Keratinocyte (primary cell): Measurements from ENCODE around the gene COPG1. TPM values are rescaled to one million over a fixed set of nuclear protein-coding genes. Genes with fewer than 3 reads are reported as not detected.
A peak's percentile ranks its signal among the peaks of the same experiment; 100 is the strongest.

ENCODE experiments used
- DNase-seq: peaks from one replicate; pipeline ENCODE4 v3.0.0-alpha.2; 2011; ENCODE audit warnings: low read depth, missing footprints, low spot score
- FAIRE-seq: peaks from 2 replicates; lab custom pipeline; 2011; peaks lifted over from hg19 to GRCh38; lab: Jason Lieb, UNC
- H2AFZ ChIP-seq: 2 replicates; pipeline ENCODE4 v1.6.0; 2012; ENCODE audit warnings: low read length, control low read depth, inconsistent platforms; ENCODE audit not compliant: control insufficient read depth
- H3K27ac ChIP-seq: 2 replicates; pipeline ENCODE4 v1.5.1; 2011; ENCODE audit warnings: low read length; ENCODE audit not compliant: control insufficient read depth, insufficient read depth
- H3K27me3 ChIP-seq: 3 replicates; pipeline ENCODE4 v1.6.0; 2011; ENCODE audit warnings: low read length; ENCODE audit not compliant: control insufficient read depth, insufficient read depth; ENCODE audit errors: extremely low read depth
- H3K36me3 ChIP-seq, 2 experiments: 2 replicates in 1 of 2; 3 replicates in 1 of 2; pipeline ENCODE4 v1.5.1; 2011; ENCODE audit warnings: low read length in 2 of 2, mild to moderate bottlenecking in 1 of 2; ENCODE audit not compliant: control insufficient read depth in 2 of 2, insufficient read depth in 2 of 2; ENCODE audit errors: extremely low read depth in 1 of 2
- H3K4me1 ChIP-seq: 3 replicates; pipeline ENCODE4 v1.5.1; 2011; ENCODE audit warnings: low read length; ENCODE audit not compliant: control insufficient read depth, insufficient read depth; ENCODE audit errors: extremely low read depth
- H3K4me2 ChIP-seq: 3 replicates; pipeline ENCODE4 v1.6.0; 2011; ENCODE audit warnings: low read depth, low read length; ENCODE audit not compliant: control insufficient read depth, insufficient read depth; ENCODE audit errors: extremely low read depth
- H3K4me3 ChIP-seq, 3 experiments: fragments of 200-600 bp in 1 of 3; sonication (generic) in 1 of 3; 2 replicates in 2 of 3; 3 replicates in 1 of 3; pipeline ENCODE4 v1.5.1; 2011 to 2016; ENCODE audit warnings: low read length in 3 of 3, mild to moderate bottlenecking in 3 of 3, control low read depth in 2 of 3, inconsistent platforms in 1 of 3, low read depth in 1 of 3, mixed read lengths in 1 of 3, mixed run types in 1 of 3, moderate library complexity in 1 of 3; ENCODE audit not compliant: control insufficient read depth in 2 of 3, insufficient read depth in 2 of 3; ENCODE audit errors: extremely low read depth in 1 of 3
- H3K79me2 ChIP-seq: 2 replicates; pipeline ENCODE4 v1.6.0; 2012; ENCODE audit warnings: low read length; ENCODE audit not compliant: control insufficient read depth, insufficient read depth
- H3K9ac ChIP-seq: 3 replicates; pipeline ENCODE4 v1.6.0; 2011; ENCODE audit warnings: low read length; ENCODE audit not compliant: control insufficient read depth, insufficient read depth; ENCODE audit errors: extremely low read depth
- H3K9me1 ChIP-seq: 3 replicates; pipeline ENCODE4 v1.6.0; 2011; ENCODE audit warnings: low read length; ENCODE audit not compliant: control insufficient read depth, insufficient read depth; ENCODE audit errors: extremely low read depth
- H3K9me3 ChIP-seq: 2 replicates; pipeline ENCODE4 v1.5.1; 2012; ENCODE audit warnings: low read depth, low read length; ENCODE audit not compliant: control insufficient read depth
- H4K20me1 ChIP-seq: 3 replicates; pipeline ENCODE4 v1.6.0; 2011; ENCODE audit warnings: low read length; ENCODE audit not compliant: control insufficient read depth, insufficient read depth; ENCODE audit errors: extremely low read depth
- EZH2 ChIP-seq: IDR thresholded peaks from one replicate; pipeline ENCODE4 v1.6.1; 2012; ENCODE audit warnings: inconsistent platforms, mild to moderate bottlenecking, low read length, moderate library complexity
- dilution Hi-C: fragments of 300-500 bp; cut with MboI; formaldehyde crosslinking; loops from one replicate; pipeline ENCODE4 v1.7.0; 2020; ENCODE audit warnings: low sequenced_read_pairs; ENCODE audit not compliant: extremely low pct_ligation_motif_present
- polyA plus RNA-seq, 5 experiments: library from polyadenylated mRNA; depleted of rRNA in 3 of 5; stranded (reverse) in 3 of 5; stranded (forward) in 1 of 5; unstranded in 1 of 5; fragments of >200 nt; gene quantifications; 1 replicate in 1 of 5; 2 replicates in 3 of 5; 3 replicates in 1 of 5; pipeline versions ENCODE4 v1.2.1 to v1.2.3, GENCODE V29; 2011 to 2012; ENCODE audit warnings: missing spikeins in 2 of 5, low read depth in 1 of 5, low replicate concordance in 1 of 5
- TF ChIP-seq, protein P1 (sequence below), 3 experiments: IDR thresholded peaks in 1 of 3; conservative IDR thresholded peaks in 1 of 3; optimal IDR thresholded peaks in 1 of 3; 2 replicates in 2 of 3; 3 replicates in 1 of 3; pipeline versions ENCODE3 to v1.5.1; 2011; ENCODE audit warnings: low read length in 3 of 3, mild to moderate bottlenecking in 3 of 3, moderate library complexity in 2 of 3, control low read depth in 1 of 3, inconsistent platforms in 1 of 3; ENCODE audit not compliant: insufficient read depth in 2 of 3; ENCODE audit errors: extremely low read depth in 1 of 3

Gene COPG1
- polyA plus RNA-seq, 1 donor (not counting 4 experiments of a cell fraction or from before 2014, with no cell fraction given), result 65.5 TPM

DNA sequence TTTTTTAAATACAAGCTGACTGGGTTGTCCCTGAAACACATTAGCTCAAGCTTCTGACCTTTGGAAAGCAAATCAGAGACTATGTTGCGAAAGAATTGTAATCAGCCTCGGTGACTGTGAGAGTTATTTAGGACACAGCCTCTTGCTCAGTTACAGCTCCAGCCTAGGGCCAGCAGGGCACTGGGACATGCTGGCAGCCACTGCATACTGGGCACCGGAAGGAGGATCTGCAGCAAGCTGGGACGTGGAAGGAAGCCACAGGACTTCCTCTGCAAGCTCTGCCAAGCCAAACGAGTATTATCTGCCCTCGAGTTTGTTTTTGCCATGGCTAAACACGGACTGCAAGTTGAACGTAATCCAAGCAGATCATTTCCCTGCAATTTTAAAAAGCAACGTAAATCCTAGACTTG lies 24.4 kb upstream of the COPG1 start:
- no peaks in the 10 kb centered on the region for H3K9me3 ChIP-seq
- H3K4me1 ChIP-seq, result peaks cover 35% of the 10 kb centered on the region
- H3K27ac ChIP-seq, result peak overlapping the region; percentile 15
- peak overlapping the region; percentile 75 for H2AFZ ChIP-seq
- DNase-seq, result no peak
- H3K9me1 ChIP-seq, result peaks cover 6% of the 10 kb centered on the region
- H3K36me3 ChIP-seq, result no peaks in the 10 kb centered on the region
- no peaks in the 10 kb centered on the region for H4K20me1 ChIP-seq
- peak; percentile 87 for FAIRE-seq
- H3K9ac ChIP-seq, result peak overlapping the region; percentile 11
- H3K79me2 ChIP-seq, result no peaks in the 10 kb centered on the region
- no peaks in the 10 kb centered on the region for H3K27me3 ChIP-seq
- TF ChIP-seq, protein P1, sequence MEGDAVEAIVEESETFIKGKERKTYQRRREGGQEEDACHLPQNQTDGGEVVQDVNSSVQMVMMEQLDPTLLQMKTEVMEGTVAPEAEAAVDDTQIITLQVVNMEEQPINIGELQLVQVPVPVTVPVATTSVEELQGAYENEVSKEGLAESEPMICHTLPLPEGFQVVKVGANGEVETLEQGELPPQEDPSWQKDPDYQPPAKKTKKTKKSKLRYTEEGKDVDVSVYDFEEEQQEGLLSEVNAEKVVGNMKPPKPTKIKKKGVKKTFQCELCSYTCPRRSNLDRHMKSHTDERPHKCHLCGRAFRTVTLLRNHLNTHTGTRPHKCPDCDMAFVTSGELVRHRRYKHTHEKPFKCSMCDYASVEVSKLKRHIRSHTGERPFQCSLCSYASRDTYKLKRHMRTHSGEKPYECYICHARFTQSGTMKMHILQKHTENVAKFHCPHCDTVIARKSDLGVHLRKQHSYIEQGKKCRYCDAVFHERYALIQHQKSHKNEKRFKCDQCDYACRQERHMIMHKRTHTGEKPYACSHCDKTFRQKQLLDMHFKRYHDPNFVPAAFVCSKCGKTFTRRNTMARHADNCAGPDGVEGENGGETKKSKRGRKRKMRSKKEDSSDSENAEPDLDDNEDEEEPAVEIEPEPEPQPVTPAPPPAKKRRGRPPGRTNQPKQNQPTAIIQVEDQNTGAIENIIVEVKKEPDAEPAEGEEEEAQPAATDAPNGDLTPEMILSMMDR (optimal IDR thresholded peaks at IDR 0.05 in 1 of 3, IDR thresholded peaks at IDR 0.05 in 1 of 3, conservative IDR thresholded peaks at IDR 0.05 in 1 of 3; ENCODE audit: extremely low read depth in 1 of 3, insufficient read depth in 2 of 3, low read length in 3 of 3), result no peak
- no peak for TF ChIP-seq EZH2
- dilution Hi-C loops, result no loop called here
- H3K4me2 ChIP-seq, result peak overlapping the region; percentile 39
- H3K4me3 ChIP-seq, result no peak overlapping the region

DNA sequence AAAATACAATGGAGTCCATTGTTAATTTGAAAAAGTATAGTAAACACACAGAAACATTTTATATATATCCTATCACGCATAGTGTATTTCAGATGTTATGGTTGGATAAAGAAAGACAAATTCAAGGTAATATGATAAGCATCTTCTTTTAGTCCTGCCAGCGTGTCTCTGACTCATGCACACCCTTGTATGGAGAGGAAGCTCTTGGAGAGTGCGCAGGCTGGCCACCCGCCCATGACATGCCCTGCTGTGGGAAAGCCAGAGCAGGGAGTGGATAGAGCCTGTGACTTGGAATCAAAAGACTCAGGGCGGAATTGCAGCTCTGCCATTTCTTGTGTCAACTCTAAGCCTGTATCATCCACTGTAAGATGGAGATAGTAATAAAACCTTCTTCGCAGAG lies 23.0 kb upstream of the COPG1 start:
- DNase-seq, result no peak
- Histone ChIP-seq H3K27ac (peak overlapping the region; percentile 77), H3K36me3 (no peaks in the 10 kb centered on the region), H3K4me3 (peak overlapping the region in 1 of 3 experiments; percentile 18), H3K9ac (no peak overlapping the region), H3K27me3 (no peaks in the 10 kb centered on the region), H3K9me1 (peaks cover 6% of the 10 kb centered on the region), H3K9me3 (no peaks in the 10 kb centered on the region), H3K4me1 (peaks cover 47% of the 10 kb centered on the region), H3K79me2 (no peaks in the 10 kb centered on the region), H3K4me2 (peak overlapping the region; percentile 71), H4K20me1 (no peaks in the 10 kb centered on the region), H2AFZ (peak overlapping the region; percentile 87)
- peak; percentile 92 for FAIRE-seq
- dilution Hi-C loops, result no loop called here
- TF ChIP-seq, protein P1 (optimal IDR thresholded peaks at IDR 0.05 in 1 of 3, IDR thresholded peaks at IDR 0.05 in 1 of 3, conservative IDR thresholded peaks at IDR 0.05 in 1 of 3; ENCODE audit: extremely low read depth in 1 of 3, insufficient read depth in 2 of 3, low read length in 3 of 3), result no peak
- no peak for TF ChIP-seq EZH2
